Measurements from ENCODE around the gene SNRPD3. TPM values are rescaled to one million over a fixed set of nuclear protein-coding genes. Genes with fewer than 3 reads are reported as not detected.

Gene SNRPD3
- total and polyA plus RNA-seq, 2 donors (not counting 3 experiments of a cell fraction or from before 2014, with no cell fraction given): 121 to 253 TPM

GRCh38 chr22:24515027-24515338 lies 40.8 kb upstream of the SNRPD3 start:
- BruUV-seq (replicated peaks): no TSS peak

GRCh38 chr22:24516301-24516737 lies 39.5 kb upstream of the SNRPD3 start:
- POLR2A ChIA-PET: no interaction called here
- Histone ChIP-seq H3K4me2 (ENCODE audit: insufficient read depth, low read length) (no peak overlapping the region), H3K9me3 (replicated peaks; ENCODE audit: control insufficient read depth, insufficient read depth, low read length) (no peaks in the 10 kb centered on the region), H3K4me1 (ENCODE audit: control insufficient read depth, extremely low read depth, insufficient read depth, low read length) (no peaks in the 10 kb centered on the region), H2AFZ (ENCODE audit: low read depth, low read length) (no peak overlapping the region), H3K36me3 (ENCODE audit: control insufficient read depth in 2 of 2, extremely low read depth in 1 of 2, insufficient read depth in 2 of 2, low read length in 2 of 2) (no peaks in the 10 kb centered on the region), H3K9ac (replicated peaks; ENCODE audit: extremely low read depth, insufficient read depth, low read length) (no peak overlapping the region), H3K9me1 (replicated peaks; ENCODE audit: control insufficient read depth, extremely low read depth, insufficient read depth, low read length) (no peaks in the 10 kb centered on the region), H3K27me3 (ENCODE audit: control insufficient read depth in 2 of 2, insufficient read depth in 2 of 2, low read length in 2 of 2) (peaks cover 5 to 6% of the 10 kb centered on the region in 2 experiments), H4K20me1 (replicated peaks; ENCODE audit: control insufficient read depth, extremely low read depth, insufficient read depth, low read length) (no peaks in the 10 kb centered on the region), H3K27ac (ENCODE audit: insufficient read depth, low read depth, low read length) (no peak overlapping the region), H3K79me2 (ENCODE audit: control insufficient read depth, insufficient read depth, low read length) (no peaks in the 10 kb centered on the region), H3K4me3 (replicated peaks in 1 of 3; ENCODE audit: insufficient read depth in 1 of 3, low read depth in 1 of 3, low read length in 3 of 3) (no peak overlapping the region)
- intact Hi-C loops (cut with micrococcal nuclease): no loop called here
- FAIRE-seq: no peak
- TF ChIP-seq JUN (IDR thresholded peaks at IDR 0.05; ENCODE audit: borderline replicate concordance, insufficient read depth, insufficient read length, low read depth) (no peak), MYC (IDR thresholded peaks at IDR 0.05; ENCODE audit: low read depth, low read length) (no peak), POLR2A (IDR thresholded peaks at IDR 0.05; ENCODE audit: low read depth, low read length) (no peak), MAX (IDR thresholded peaks at IDR 0.05; ENCODE audit: insufficient read depth, insufficient read length) (no peak), CTCF (IDR thresholded peaks at IDR 0.05; ENCODE audit: extremely low read depth in 1 of 2, insufficient read depth in 1 of 2, low read depth in 1 of 2, low read length in 2 of 2) (no peak), EZH2 (IDR thresholded peaks at IDR 0.05; ENCODE audit: borderline replicate concordance, low read depth, low read length, severe bottlenecking) (no peak), POLR2AphosphoS5 (IDR thresholded peaks at IDR 0.05; ENCODE audit: insufficient read depth, low read depth, low read length) (no peak), GATA2 (IDR thresholded peaks at IDR 0.05; ENCODE audit: insufficient read depth, insufficient read length, low read depth, low read length) (no peak), FOS (IDR thresholded peaks at IDR 0.05; ENCODE audit: borderline replicate concordance, insufficient read depth, low read length) (no peak)
- CTCF ChIA-PET: interaction anchor here (1.2 kb wide), 1 partner anchor 10 kb away, joined by 3 read pairs; no protein-coding TSS in a partner anchor
- dilution Hi-C loops (cut with MboI; ENCODE audit: extremely low pct_ligation_motif_present, low sequenced_read_pairs): no loop called here
- DNase-seq (ENCODE audit: low read depth, low spot score): no peak
- BruUV-seq (replicated peaks): no TSS peak

More at GRCh38 chr22:24515027-24515338, 40.8 kb upstream of the SNRPD3 start:
- dilution Hi-C loops (cut with MboI; ENCODE audit: extremely low pct_ligation_motif_present, low sequenced_read_pairs): no loop called here
- Histone ChIP-seq H3K27ac (ENCODE audit: insufficient read depth, low read depth, low read length) (no peak overlapping the region), H3K9me3 (replicated peaks; ENCODE audit: control insufficient read depth, insufficient read depth, low read length) (no peaks in the 10 kb centered on the region), H3K4me2 (ENCODE audit: insufficient read depth, low read length) (no peak overlapping the region), H3K4me1 (ENCODE audit: control insufficient read depth, extremely low read depth, insufficient read depth, low read length) (no peaks in the 10 kb centered on the region), H3K4me3 (replicated peaks in 1 of 3; ENCODE audit: insufficient read depth in 1 of 3, low read depth in 1 of 3, low read length in 3 of 3) (no peak overlapping the region), H4K20me1 (replicated peaks; ENCODE audit: control insufficient read depth, extremely low read depth, insufficient read depth, low read length) (no peaks in the 10 kb centered on the region), H3K27me3 (ENCODE audit: control insufficient read depth in 2 of 2, insufficient read depth in 2 of 2, low read length in 2 of 2) (peaks cover 5 to 6% of the 10 kb centered on the region in 2 experiments), H3K36me3 (ENCODE audit: control insufficient read depth in 2 of 2, extremely low read depth in 1 of 2, insufficient read depth in 2 of 2, low read length in 2 of 2) (no peaks in the 10 kb centered on the region), H3K9me1 (replicated peaks; ENCODE audit: control insufficient read depth, extremely low read depth, insufficient read depth, low read length) (no peaks in the 10 kb centered on the region), H3K79me2 (ENCODE audit: control insufficient read depth, insufficient read depth, low read length) (no peaks in the 10 kb centered on the region), H2AFZ (ENCODE audit: low read depth, low read length) (no peak overlapping the region), H3K9ac (replicated peaks; ENCODE audit: extremely low read depth, insufficient read depth, low read length) (no peak overlapping the region)
- intact Hi-C loops (cut with micrococcal nuclease): no loop called here
- CTCF ChIA-PET: interaction anchor here (1.0 kb wide), 1 partner anchor 12 kb away, joined by 3 read pairs; no protein-coding TSS in a partner anchor
- TF ChIP-seq MAX (IDR thresholded peaks at IDR 0.05; ENCODE audit: insufficient read depth, insufficient read length) (no peak), MYC (IDR thresholded peaks at IDR 0.05; ENCODE audit: low read depth, low read length) (no peak), POLR2A (IDR thresholded peaks at IDR 0.05; ENCODE audit: low read depth, low read length) (no peak)
- DNase-seq (ENCODE audit: low read depth, low spot score) (no peak), FAIRE-seq (no peak)
- POLR2A ChIA-PET: no interaction called here

Measured in endothelial cell of umbilical vein (primary cell).